ENCODE data around the gene CLDN5.

CLDN5 gene

DNA sequence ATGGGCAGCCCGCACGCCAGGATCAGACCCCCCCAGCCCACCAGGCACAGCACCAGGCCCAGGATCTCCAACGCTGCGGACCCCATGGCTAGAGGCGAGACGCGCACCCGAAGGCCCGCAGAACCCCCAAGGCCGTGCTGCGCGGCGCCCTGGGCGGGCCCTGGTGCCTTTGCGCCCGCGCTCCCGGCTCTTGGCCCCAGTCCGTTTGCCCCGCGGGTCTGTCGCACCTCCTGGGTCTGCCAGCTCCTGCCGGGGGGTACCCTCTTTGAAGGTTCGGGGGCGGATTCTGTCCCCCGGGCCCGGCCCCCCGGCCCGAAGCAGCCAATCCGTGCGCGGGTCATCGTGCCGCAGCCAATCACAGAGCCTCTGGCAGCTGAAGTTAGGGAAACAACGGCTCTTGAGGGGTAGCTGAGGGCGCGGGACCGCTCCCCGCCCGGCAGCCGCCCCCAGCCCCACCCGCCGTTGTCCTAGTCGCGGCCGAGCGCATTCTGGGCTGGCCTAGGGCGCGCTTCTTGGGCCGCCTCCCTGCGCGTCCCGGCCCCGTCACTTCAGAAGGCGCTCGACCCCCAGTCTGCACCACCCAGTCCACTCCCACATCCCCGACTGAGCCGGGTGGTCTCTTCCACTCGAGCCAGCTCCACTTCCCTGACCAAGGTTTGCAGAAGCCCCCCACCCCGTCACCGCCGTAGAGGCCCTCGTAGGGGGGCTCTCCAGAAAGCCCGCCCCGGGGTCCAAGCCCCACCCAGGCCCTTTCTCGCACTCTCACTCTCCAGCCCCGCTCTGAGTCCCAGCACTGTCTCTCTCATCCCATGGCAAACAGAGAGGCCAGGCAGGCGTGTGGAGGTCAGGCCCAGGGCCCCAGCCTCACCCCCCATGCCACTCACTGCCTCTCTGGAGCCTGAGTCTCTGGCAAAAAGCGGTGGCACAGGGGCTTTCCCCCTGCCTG lies at the start of gene CLDN5:
Gene CLDN5, minus strand, starts transcription at position 241 of the 946 bp plus-strand sequence. Its CDS starts 155 bp downstream, at position 86.
- Histone ChIP-seq H3K36me3 (ENCODE audit: control insufficient read depth, insufficient read depth, low read length) (no peaks in the 10 kb centered on the region; the same call in none of the 2 replicates), H3K4me3 (replicated peaks; ENCODE audit: low read depth, low read length) (no peak within 1 kb of the TSS; the same call in 1 of the 2 replicates), H3K27me3 (replicated peaks; ENCODE audit: control insufficient read depth, insufficient read depth, low read length) (no peaks in the 10 kb centered on the region; the same call in 1 of the 2 replicates)
- no peak for DNase-seq (ENCODE audit: extremely low read depth, insufficient read length)
- TF ChIP-seq, protein P1, sequence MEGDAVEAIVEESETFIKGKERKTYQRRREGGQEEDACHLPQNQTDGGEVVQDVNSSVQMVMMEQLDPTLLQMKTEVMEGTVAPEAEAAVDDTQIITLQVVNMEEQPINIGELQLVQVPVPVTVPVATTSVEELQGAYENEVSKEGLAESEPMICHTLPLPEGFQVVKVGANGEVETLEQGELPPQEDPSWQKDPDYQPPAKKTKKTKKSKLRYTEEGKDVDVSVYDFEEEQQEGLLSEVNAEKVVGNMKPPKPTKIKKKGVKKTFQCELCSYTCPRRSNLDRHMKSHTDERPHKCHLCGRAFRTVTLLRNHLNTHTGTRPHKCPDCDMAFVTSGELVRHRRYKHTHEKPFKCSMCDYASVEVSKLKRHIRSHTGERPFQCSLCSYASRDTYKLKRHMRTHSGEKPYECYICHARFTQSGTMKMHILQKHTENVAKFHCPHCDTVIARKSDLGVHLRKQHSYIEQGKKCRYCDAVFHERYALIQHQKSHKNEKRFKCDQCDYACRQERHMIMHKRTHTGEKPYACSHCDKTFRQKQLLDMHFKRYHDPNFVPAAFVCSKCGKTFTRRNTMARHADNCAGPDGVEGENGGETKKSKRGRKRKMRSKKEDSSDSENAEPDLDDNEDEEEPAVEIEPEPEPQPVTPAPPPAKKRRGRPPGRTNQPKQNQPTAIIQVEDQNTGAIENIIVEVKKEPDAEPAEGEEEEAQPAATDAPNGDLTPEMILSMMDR (IDR thresholded peaks at IDR 0.05; ENCODE audit: insufficient read depth, low read length, poor library complexity, severe bottlenecking), result no peak

GRCh38 chr22:19571995-19572394 lies 47.8 kb upstream of the CLDN5 start:
- no peak overlapping the region for H3K4me3 ChIP-seq (replicated peaks; ENCODE audit: low read depth, low read length)
- no peaks in the 10 kb centered on the region for H3K36me3 ChIP-seq (ENCODE audit: control insufficient read depth, insufficient read depth, low read length)
- no peak for DNase-seq (ENCODE audit: extremely low read depth, insufficient read length)
- TF ChIP-seq, protein P1 (IDR thresholded peaks at IDR 0.05; ENCODE audit: insufficient read depth, low read length, poor library complexity, severe bottlenecking), result no peak
- no peaks in the 10 kb centered on the region; the same call in 1 of the 2 replicates for H3K27me3 ChIP-seq (replicated peaks; ENCODE audit: control insufficient read depth, insufficient read depth, low read length)

DNA sequence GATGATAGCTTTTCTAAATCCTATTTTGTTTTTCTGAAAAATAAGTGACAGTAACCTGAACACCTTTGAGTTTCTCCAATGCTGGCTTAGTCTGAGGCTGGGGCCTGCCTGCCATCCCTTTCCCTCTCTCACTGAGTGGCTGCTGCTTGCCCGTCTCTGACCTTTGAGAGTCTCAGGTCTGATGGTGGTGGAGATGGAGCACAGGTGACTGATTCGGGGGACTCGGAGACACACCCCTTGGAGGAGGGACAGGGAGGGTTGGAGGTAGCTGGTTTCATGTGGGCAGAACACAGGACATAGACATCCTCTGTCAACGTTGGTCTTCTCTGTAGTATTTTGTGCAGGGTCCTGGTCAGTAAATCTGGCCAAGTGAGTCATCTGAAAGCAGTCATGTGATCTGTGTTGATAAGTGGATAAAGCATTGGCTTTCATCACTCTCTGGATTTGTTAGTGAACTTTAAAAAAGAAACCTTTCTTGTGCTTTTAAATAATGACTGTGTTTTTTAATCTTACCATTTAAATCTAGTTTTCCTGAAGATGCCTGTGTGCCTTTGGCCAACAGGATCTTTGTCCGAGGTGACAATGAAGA lies 47.1 kb upstream of the CLDN5 start:
- Histone ChIP-seq H3K36me3 (ENCODE audit: control insufficient read depth, insufficient read depth, low read length) (no peaks in the 10 kb centered on the region), H3K4me3 (replicated peaks; ENCODE audit: low read depth, low read length) (no peak overlapping the region), H3K27me3 (replicated peaks; ENCODE audit: control insufficient read depth, insufficient read depth, low read length) (no peaks in the 10 kb centered on the region; the same call in 1 of the 2 replicates)
- TF ChIP-seq, protein P1 (IDR thresholded peaks at IDR 0.05; ENCODE audit: insufficient read depth, low read length, poor library complexity, severe bottlenecking), result no peak
- no peak for DNase-seq (ENCODE audit: extremely low read depth, insufficient read length)

- Histone ChIP-seq H3K4me3 (replicated peaks; ENCODE audit: low read depth, low read length) (no peak overlapping the region), H3K27me3 (replicated peaks; ENCODE audit: control insufficient read depth, insufficient read depth, low read length) (no peaks in the 10 kb centered on the region; the same call in 1 of the 2 replicates), H3K36me3 (ENCODE audit: control insufficient read depth, insufficient read depth, low read length) (no peaks in the 10 kb centered on the region)
- TF ChIP-seq, protein P1 (IDR thresholded peaks at IDR 0.05; ENCODE audit: insufficient read depth, low read length, poor library complexity, severe bottlenecking), result no peak
- DNase-seq (ENCODE audit: extremely low read depth, insufficient read length), result no peak
Observed at GRCh38 chr22:19569976-19570375, 45.8 kb upstream of the CLDN5 start.

- Histone ChIP-seq H3K4me3 (replicated peaks; ENCODE audit: low read depth, low read length) (no peak overlapping the region), H3K36me3 (ENCODE audit: control insufficient read depth, insufficient read depth, low read length) (no peaks in the 10 kb centered on the region), H3K27me3 (replicated peaks; ENCODE audit: control insufficient read depth, insufficient read depth, low read length) (no peaks in the 10 kb centered on the region; the same call in 1 of the 2 replicates)
- TF ChIP-seq, protein P1 (IDR thresholded peaks at IDR 0.05; ENCODE audit: insufficient read depth, low read length, poor library complexity, severe bottlenecking), result no peak
- no peak for DNase-seq (ENCODE audit: extremely low read depth, insufficient read length)
Observed at GRCh38 chr22:19569276-19569640, 45.0 kb upstream of the CLDN5 start.

All from GM06990 (cell line).